MCF 10A (cell line): ENCODE measurements around the gene KIAA1586. TPM values are rescaled to one million over a fixed set of nuclear protein-coding genes. Genes with fewer than 3 reads are reported as not detected.
"Not testable (repeated sequence)": the region's sequence is repeated elsewhere in the genome, so short reads cannot be mapped to it uniquely, and the experiment has no call there.

Source experiments
- BruUV-seq: library from RNA; stranded (reverse); fragments of 400-500 nt; replicated peaks from 2 replicates; lab custom pipeline; 2021; lab: Mats Ljungman, UMichigan
- CTCF ChIA-PET: fragments of 300-600 bp; sonication (Branson Sonifier 250); formaldehyde crosslinking; extraction: SDS; loops from one replicate; lab custom pipeline; 2021; ENCODE audit warnings: antibody characterized with exemption, inconsistent platforms; lab: Yijun Ruan, JAX
- POLR2A ChIA-PET: fragments of 300-600, 350-650 bp; sonication (Branson Sonifier 250); formaldehyde crosslinking; extraction: SDS; loops from one replicate; lab custom pipeline; 2020; ENCODE audit warnings: antibody characterized with exemption, inconsistent platforms; lab: Yijun Ruan, JAX
- DNase-seq: peaks from one replicate; pipeline ENCODE4 v3.0.0-alpha.2; 2018; ENCODE audit not compliant: unreplicated experiment
- H3K27ac Mint-ChIP-seq: one replicate; pipeline ENCODE4 v1.8.0; 2022; ENCODE audit warnings: mild to moderate bottlenecking, low read depth, mixed read lengths; ENCODE audit not compliant: unreplicated experiment
- H3K27me3 Mint-ChIP-seq: one replicate; pipeline ENCODE4 v1.8.0; 2022; ENCODE audit warnings: mixed read lengths; ENCODE audit not compliant: insufficient read depth, unreplicated experiment
- H3K36me3 Mint-ChIP-seq: one replicate; pipeline ENCODE4 v1.8.0; 2022; ENCODE audit warnings: mild to moderate bottlenecking, moderate library complexity, mixed read lengths; ENCODE audit not compliant: insufficient read depth, unreplicated experiment
- H3K4me1 Mint-ChIP-seq: one replicate; pipeline ENCODE4 v1.8.0; 2022; ENCODE audit warnings: mixed read lengths; ENCODE audit not compliant: insufficient read depth, unreplicated experiment
- H3K4me3 Mint-ChIP-seq: one replicate; pipeline ENCODE4 v1.8.0; 2022; ENCODE audit warnings: mild to moderate bottlenecking, moderate library complexity, mixed read lengths; ENCODE audit not compliant: unreplicated experiment
- H3K9me3 Mint-ChIP-seq: one replicate; pipeline ENCODE4 v1.8.0; 2022; ENCODE audit warnings: mixed read lengths; ENCODE audit not compliant: unreplicated experiment
- intact Hi-C: fragments of 100-400 bp; cut with micrococcal nuclease; formaldehyde crosslinking; loops from 2 replicates; pipeline ENCODE4 v1.14.1; 2022
- total RNA-seq: library from RNA; stranded (reverse); gene quantifications from 2 replicates; pipeline ENCODE4 v1.2.3, GENCODE V29; 2022
- TF ChIP-seq, protein P1 (sequence below): fragments of 200-600 bp; IDR thresholded peaks from one replicate; pipeline ENCODE4 v1.8.0; 2022; ENCODE audit warnings: antibody characterized with exemption, mild to moderate bottlenecking; ENCODE audit not compliant: unreplicated experiment

Gene KIAA1586
- total RNA-seq, 1 experiment from 2014 or later, result 15.3 TPM

DNA sequence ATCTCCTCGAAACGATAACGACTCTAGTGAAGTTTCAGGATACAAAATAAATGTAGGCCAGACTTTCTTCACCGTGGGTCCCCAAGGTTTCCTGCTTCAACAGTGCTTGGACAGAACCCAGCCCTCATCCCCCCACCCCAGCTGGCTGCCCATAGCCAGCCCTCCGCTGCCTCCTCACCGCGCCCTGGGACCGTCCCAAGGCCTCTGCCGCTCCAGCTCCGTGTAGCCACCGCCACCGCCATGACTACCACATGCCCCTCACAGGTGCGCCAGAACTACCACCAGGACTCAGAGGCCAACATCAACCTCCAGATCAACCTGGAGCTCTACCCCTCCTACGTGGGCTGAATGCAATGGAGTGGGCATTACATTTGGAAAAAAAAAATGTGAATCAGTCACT lies 42.2 kb upstream of the KIAA1586 start:
- no TSS peak for BruUV-seq
- TF ChIP-seq, protein P1, sequence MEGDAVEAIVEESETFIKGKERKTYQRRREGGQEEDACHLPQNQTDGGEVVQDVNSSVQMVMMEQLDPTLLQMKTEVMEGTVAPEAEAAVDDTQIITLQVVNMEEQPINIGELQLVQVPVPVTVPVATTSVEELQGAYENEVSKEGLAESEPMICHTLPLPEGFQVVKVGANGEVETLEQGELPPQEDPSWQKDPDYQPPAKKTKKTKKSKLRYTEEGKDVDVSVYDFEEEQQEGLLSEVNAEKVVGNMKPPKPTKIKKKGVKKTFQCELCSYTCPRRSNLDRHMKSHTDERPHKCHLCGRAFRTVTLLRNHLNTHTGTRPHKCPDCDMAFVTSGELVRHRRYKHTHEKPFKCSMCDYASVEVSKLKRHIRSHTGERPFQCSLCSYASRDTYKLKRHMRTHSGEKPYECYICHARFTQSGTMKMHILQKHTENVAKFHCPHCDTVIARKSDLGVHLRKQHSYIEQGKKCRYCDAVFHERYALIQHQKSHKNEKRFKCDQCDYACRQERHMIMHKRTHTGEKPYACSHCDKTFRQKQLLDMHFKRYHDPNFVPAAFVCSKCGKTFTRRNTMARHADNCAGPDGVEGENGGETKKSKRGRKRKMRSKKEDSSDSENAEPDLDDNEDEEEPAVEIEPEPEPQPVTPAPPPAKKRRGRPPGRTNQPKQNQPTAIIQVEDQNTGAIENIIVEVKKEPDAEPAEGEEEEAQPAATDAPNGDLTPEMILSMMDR, result no peak
- H3K4me3 Mint-ChIP-seq, result no peak overlapping the region
- ChIA-PET POLR2A (interaction anchor here (2.2 kb wide), 1 partner anchor 9 kb away, joined by 8 read pairs; no protein-coding TSS in a partner anchor), CTCF (interaction anchor here (0.7 to 1.2 kb wide), 5 partner anchors 9 to 316 kb away, joined by 3 to 4 read pairs (median 4); no protein-coding TSS in a partner anchor)
- intact Hi-C loops, result no loop called here
- H3K4me1 Mint-ChIP-seq, result no peaks in the 10 kb centered on the region
- H3K9me3 Mint-ChIP-seq, result no peaks in the 10 kb centered on the region
- no peak for DNase-seq
- no peaks in the 10 kb centered on the region for H3K27me3 Mint-ChIP-seq
- H3K36me3 Mint-ChIP-seq, result no peaks in the 10 kb centered on the region
- H3K27ac Mint-ChIP-seq, result no peak overlapping the region

DNA sequence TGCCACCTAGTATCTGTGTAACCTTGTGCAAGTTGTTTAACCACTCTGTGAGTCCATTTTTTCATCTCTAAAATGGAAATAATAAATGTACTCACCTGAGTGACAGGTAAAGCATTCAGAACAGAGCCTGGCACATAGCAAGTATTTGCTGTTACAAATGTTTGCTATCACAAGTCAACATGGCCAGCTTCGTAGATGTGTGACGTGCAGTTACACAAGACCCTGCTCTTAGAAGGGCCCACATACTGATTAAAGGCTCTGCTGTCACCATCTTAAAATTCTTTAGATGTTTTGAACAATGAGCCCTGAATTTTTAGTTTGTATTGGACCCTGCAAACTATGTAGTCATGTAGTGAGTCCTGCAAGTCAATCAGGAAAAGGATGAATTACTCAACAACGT lies 40.4 kb upstream of the KIAA1586 start:
- H3K27ac Mint-ChIP-seq, result no peak overlapping the region
- CTCF ChIA-PET, result interaction anchor here (1.0 kb wide), 1 partner anchor 15 kb away, joined by 7 read pairs; no protein-coding TSS in a partner anchor
- TF ChIP-seq, protein P1, result no peak
- no peaks in the 10 kb centered on the region for H3K4me1 Mint-ChIP-seq
- POLR2A ChIA-PET, result interaction anchor here (0.5 to 1.7 kb wide), 2 partner anchors 14 to 279 kb away, joined by 3 to 6 read pairs; no protein-coding TSS in a partner anchor
- no peak for DNase-seq
- no TSS peak for BruUV-seq
- no peak overlapping the region for H3K4me3 Mint-ChIP-seq
- no peaks in the 10 kb centered on the region for H3K36me3 Mint-ChIP-seq
- no peaks in the 10 kb centered on the region for H3K9me3 Mint-ChIP-seq
- intact Hi-C loops, result no loop called here
- no peaks in the 10 kb centered on the region for H3K27me3 Mint-ChIP-seq

DNA sequence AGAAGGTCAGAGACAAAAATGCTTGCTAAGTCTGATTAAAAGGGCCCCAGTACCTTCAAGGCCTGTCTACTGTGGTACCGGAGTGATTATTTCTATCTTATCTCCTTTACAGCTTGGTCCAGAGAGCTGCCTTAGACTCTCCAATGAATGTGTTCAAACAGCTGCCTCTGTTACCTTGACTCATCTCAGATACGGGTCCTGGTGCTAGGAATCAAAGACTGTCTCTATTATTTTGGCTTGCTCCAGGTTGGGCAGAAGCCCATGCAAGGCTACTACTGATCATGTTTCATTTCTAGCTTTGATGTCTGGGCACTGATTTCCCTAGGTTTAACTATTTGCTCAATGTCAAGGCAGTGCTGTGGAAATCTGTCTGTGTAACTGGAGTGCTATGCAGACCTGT lies 38.4 kb upstream of the KIAA1586 start:
- H3K9me3 Mint-ChIP-seq, DNase-seq, BruUV-seq, intact Hi-C loops, H3K27ac Mint-ChIP-seq, H3K4me3 Mint-ChIP-seq, H3K4me1 Mint-ChIP-seq, H3K27me3 Mint-ChIP-seq, H3K36me3 Mint-ChIP-seq: not testable (repeated sequence)
- CTCF ChIA-PET, result interaction anchor here (0.6 to 1.5 kb wide), 5 partner anchors 13 to 1636 kb away, joined by 3 to 6 read pairs (median 4); no protein-coding TSS in a partner anchor
- POLR2A ChIA-PET, result interaction anchor here (0.6 to 1.7 kb wide), 2 partner anchors 16 to 32 kb away, joined by 3 to 6 read pairs; no protein-coding TSS in a partner anchor

DNA sequence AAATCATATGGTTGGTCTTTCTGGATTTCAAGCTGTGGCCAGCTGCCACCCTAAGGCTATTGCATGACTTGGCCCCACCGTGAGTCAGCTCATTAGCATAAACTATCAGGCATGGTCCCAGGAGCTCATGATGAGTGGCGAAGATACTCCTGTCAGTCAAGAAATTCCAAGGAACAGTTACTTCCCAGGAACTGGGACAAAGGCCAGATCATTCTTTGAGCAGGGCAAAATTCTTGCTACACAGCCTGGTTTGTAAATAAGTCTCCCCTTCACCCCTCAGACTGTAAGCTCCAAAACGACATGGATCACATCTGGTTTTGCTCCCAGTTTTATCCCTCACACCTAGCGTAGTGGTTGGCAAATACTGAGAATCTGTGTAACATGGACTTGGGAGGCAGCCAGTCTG lies 33.0 kb upstream of the KIAA1586 start:
- ChIA-PET CTCF (interaction anchor here (0.7 to 2.2 kb wide), 7 partner anchors 10 to 303 kb away, joined by 3 to 8 read pairs (median 4); partner anchors contain the start of gene PRIM2), POLR2A (interaction anchor here (0.8 to 1.5 kb wide), 6 partner anchors 9 to 289 kb away, joined by 3 to 8 read pairs (median 4); no protein-coding TSS in a partner anchor)
- Mint-ChIP-seq H3K9me3 (no peaks in the 10 kb centered on the region), H3K4me3 (peak overlapping the region; percentile 23), H3K27me3 (no peaks in the 10 kb centered on the region), H3K27ac (peak overlapping the region; percentile 27), H3K4me1 (peaks cover 12% of the 10 kb centered on the region), H3K36me3 (peaks cover 5% of the 10 kb centered on the region)
- intact Hi-C loops, result loop anchor here (2.0 kb wide), 1 partner anchor 59 kb away; the partner anchor contains the start of gene BEND6
- DNase-seq, result peak; percentile 91
- TF ChIP-seq, protein P1, result no peak
- no TSS peak for BruUV-seq
